HG03432 (cell line): ENCODE data around the gene ZNF497.
"Not testable (repeated sequence)": the region's sequence is repeated elsewhere in the genome, so short reads cannot be mapped to it uniquely, and the experiment has no call there.

Experiments used
- ATAC-seq: cut with Tn5 transposase; IDR thresholded peaks from one replicate; pipeline ENCODE4 v1.9.1; 2021; ENCODE audit warnings: mild to moderate bottlenecking, moderate library complexity; ENCODE audit not compliant: unreplicated experiment

The ZNF497 gene

DNA sequence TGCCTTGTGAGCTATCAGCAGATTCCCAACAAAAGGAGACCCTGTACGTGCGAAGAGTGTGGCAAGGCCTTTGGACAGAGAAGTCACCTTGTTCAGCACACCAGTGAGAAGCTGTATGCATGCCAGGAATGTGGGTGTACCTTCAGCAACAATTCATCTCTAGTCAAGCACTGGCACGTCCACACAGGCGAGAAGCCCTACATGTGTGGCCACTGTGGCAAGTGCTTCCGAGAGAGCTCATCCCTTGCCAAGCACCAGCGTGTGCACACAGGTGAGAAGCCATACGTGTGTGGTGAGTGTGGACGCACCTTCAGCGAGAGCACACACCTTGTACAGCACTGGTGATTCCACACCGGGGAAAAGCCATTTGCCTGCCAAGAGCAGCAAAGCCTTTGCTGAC, 43.3 kb downstream of the ZNF497 start:
- ATAC-seq: no peak

- ATAC-seq: no peak
These were observed 44.3 kb downstream of the ZNF497 start for GRCh38 chr19:58318297-58318696.

DNA sequence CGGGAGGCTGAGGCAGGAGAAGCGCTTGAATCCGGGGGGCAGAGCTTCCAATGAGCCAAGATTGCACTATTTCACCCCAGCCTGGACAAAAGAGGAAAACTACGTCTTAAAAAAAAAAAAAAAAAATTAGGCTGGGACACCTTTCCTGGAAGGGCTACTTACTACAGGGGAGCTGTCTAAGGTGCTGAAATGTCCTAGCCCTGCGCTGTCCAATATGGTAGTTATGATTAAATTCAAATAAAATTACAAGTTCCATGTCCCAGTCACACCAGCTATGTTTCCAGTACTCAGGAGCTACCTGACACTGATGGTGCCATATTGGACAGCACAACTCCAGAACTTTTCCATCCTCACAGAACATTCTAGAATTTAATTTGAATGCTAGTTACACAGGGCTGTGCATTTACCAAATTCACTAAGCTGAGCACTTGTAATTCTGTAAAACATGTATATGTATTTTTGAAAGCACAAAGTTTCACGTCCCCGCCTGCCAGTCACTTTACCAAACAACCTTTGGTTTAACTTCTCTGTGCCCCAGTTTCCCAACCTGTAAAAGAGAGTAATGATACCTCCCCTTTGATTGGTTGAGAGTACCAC, 45.0 kb downstream of the ZNF497 start:
- ATAC-seq: no peak

DNA sequence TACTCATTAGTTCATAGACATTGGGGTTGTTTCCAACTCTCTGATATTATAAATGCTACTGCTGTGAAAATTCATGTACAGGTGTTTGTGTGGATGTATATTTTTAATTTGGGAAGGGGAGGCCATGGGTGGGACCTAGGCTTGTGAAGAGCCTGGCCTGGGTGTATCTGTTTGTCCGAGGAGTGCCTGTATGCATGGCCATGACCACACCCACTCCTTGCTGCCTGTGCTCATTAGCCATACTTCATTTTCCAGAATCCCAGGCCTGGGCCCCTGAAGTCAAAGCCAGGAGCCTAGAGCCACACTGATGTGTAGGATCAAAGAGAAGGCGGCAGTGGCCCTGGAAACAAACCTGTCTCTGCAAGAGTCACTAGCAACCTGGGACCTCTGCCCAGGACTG, 47.0 kb downstream of the ZNF497 start:
- no peak for ATAC-seq

DNA sequence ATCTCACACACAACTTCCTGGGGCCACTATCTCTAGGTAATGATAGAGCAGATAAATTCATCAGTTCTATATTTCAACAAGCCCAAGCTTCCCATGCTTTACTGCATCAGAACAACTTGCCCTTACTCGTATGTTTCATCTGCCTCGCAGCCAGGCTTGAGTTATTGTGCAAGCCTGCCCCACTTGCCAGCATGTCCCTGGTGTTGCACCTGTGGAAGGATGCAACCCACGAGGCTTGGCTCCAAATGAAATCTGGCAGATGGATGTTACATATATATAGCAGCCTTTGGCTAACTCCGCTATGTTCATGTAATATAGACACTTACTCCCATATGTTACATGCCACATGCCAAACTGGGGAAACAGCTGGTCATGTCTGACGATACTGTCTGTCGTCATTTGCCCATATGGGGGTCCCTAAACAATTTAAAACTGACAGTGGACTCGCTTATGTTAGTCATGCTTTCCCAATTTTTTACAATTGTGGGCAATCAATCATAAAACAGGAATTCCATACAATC, 51.1 kb downstream of the ZNF497 start:
- no peak for ATAC-seq

GRCh38 chr19:58310685-58311084, 51.9 kb downstream of the ZNF497 start:
- not testable (repeated sequence) for ATAC-seq

- no peak for ATAC-seq
These were observed 54.8 kb downstream of the ZNF497 start for GRCh38 chr19:58307736-58308135.

DNA sequence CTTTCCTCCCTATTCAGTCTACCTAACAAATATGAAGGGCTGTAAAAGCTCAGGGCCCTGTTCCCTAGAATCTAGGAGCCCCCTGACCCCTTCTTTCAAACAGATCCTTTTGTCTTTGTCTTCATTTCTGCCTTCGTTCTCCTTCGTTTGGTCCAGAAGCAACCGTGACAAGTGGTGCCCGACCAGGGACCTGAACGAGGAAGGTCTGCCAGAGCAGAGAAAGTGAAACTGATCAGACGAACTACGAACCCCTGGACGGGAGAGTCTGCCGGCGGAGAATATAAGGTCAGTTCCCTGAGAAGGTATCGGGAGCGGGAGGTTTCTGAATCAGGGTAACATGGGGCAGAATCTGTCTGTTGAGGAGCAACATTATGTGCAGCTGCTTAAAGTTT, 56.6 kb downstream of the ZNF497 start:
- ATAC-seq: no peak

DNA sequence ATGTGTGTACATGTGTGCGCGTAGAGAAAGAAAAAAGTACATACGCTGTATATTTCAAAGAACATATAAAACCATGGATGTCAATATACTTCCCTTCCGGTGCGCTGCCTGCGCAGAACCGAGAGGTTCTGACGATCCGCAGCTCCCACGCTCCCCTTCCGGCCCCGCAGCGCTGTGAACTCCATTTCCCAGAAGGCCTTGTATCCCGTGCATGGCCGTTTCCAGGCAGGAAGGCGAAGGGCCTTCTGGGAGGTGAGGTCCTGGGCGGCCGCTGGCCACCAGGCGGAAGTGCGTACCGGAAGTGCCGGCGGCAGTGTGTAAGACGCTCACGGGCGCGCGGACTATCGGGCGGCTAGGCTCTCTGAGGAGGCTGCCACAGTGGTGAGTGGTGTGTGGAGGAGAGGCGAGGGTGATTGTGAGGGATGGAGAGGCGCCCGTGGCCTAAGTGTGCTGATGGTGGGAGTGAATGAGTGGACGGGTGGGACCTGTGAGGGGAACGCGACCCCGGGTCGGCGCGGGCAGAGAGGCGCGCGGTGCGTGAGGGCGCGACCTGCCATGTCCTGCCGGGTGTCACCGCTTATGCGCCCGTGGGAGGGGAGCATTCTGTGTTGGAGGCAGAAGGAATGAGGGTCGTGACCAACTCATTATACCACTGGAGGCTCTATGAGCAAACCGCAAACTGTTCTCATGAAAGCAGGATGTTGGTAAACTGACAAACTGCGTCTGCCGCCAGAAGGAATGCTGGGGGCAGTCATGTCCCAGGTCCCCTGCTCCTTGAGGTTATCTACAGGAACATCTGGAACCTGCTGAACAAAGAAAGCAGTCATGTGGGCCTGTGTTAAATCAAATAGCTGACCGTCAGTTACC, 57.3 kb downstream of the ZNF497 start, which contains the start of gene ERVK3-1:
ERVK3-1 (plus strand) TSS at position 313 of the 867 bp plus-strand sequence. CDS start 6,792 bp downstream, outside the sequence.
- ATAC-seq: peak; percentile 97

DNA sequence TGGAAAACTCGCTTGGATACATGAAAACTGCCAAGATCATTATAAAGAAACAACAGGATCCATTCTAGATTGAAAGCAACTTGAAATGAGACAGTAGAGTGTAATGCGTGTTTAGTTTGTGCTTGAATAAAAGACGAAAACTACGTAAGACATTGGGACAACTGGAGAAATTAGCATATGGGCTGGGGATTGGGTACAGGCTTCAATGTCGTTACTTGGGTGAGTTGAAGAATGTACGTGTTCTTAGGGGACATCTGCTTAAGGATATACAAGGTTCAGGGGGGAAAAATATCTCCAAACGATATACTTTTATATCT, 57.8 kb downstream of the ZNF497 start:
- peak; percentile 10 for ATAC-seq
